Pancreas (tissue), 10 donors: ENCODE data around the gene CYYR1. TPM values are rescaled to one million over a fixed set of nuclear protein-coding genes. Genes with fewer than 3 reads are reported as not detected.

ENCODE experiments used
- ATAC-seq, 4 donors: fragments of 200-7000 bp; cut with Tn5 transposase; one replicate each; pipeline versions ENCODE4 v1.8.0 to v1.9.1; 2020; ENCODE audit warnings: mild to moderate bottlenecking in 4 of 4, moderate library complexity in 4 of 4
- DNase-seq, 6 donors: peaks; one replicate each; pipeline ENCODE4 v3.0.0-alpha.2; 2020
- FAIRE-seq: peaks from 2 replicates; lab custom pipeline; 2012; peaks lifted over from hg19 to GRCh38; lab: Jason Lieb, UNC
- H3K27ac ChIP-seq, 4 donors: fragments of 200-600 bp; sonication (generic); 1 replicate in 3 of 4; 2 replicates in 1 of 4; pipeline versions ENCODE4 v1.5.0 to v1.8.0; 2020
- H3K27me3 ChIP-seq, 4 donors: fragments of 200-600 bp; one replicate each; pipeline ENCODE4 v1.8.0; 2021
- H3K36me3 ChIP-seq, 3 donors: fragments of 200-600 bp; sonication (generic) in 1 of 3; one replicate each; pipeline versions ENCODE4 v1.5.0 to v1.8.0; 2020 to 2021
- H3K4me1 ChIP-seq, 3 donors: fragments of 200-600 bp; one replicate each; pipeline ENCODE4 v1.8.0; 2021
- H3K4me3 ChIP-seq, 4 donors: fragments of 200-600 bp; sonication (generic) in 2 of 4; one replicate each; pipeline versions ENCODE4 v1.5.0 to v1.8.0; 2020 to 2021
- H3K9me3 ChIP-seq, 4 donors: fragments of 200-600 bp; one replicate each; pipeline ENCODE4 v1.8.0; 2021
- WGBS, 2 donors: extraction: QIAGEN DNeasy Blood & Tissue Kit; methylation state at CpG; one replicate each; pipeline ENCODE4 v1.1.7; 2013; 5-methylcytosine and 5-hydroxymethylcytosine counted together
- intact Hi-C, 3 donors: fragments of 100-400 bp; cut with DNase I; formaldehyde crosslinking; loops; one replicate each; pipeline versions ENCODE4 v1.11.1 to v1.14.2; 2022
- polyA plus RNA-seq, 2 donors: library from polyadenylated mRNA; stranded (reverse); fragments of 200-250 nt; gene quantifications; one replicate each; pipeline ENCODE4 v1.2.3, GENCODE V29; 2013
- total RNA-seq, 6 donors: library from RNA; stranded (reverse); fragmentation: NEBNext Ultra II Directional in 4 of 6; extraction: Animal tissue kit (Norgen Biotek cat#: 25700) in 4 of 6; gene quantifications; one replicate each; pipeline versions ENCODE4 v1.2.1 to v1.2.4, GENCODE V29; 2021 to 2023
- TF ChIP-seq, protein P1 (sequence below), 4 donors: fragments of 200-600 bp; sonication (generic) in 3 of 4; IDR thresholded peaks; one replicate each; pipeline versions ENCODE4 v1.5.0 to v1.8.0; 2021; ENCODE audit warnings: antibody characterized with exemption in 4 of 4
- donor health status: healthy with polysubstance abuse.
- donor health status: DM: no; HTN: no; CAD: no; lungs with moderate emphysema.
- donor health status: DM: no; HTN: no; CAD: no.
- donor health status: control.
- donor health status: control.
- donor health status: Bipolar disorder and iron deficiency.
- donor health status: DM: yes; HTN: yes; CAD: no.
- donor health status: DM: no; HTN: no; CAD: no.
- donor health status: DM: no; HTN: no; CAD: no.
- donor health status: DM: yes; HTN: yes; CAD: no.

Gene CYYR1
- total and polyA plus RNA-seq, 8 donors: 2.2 to 8.1 (median 4.0) TPM

DNA sequence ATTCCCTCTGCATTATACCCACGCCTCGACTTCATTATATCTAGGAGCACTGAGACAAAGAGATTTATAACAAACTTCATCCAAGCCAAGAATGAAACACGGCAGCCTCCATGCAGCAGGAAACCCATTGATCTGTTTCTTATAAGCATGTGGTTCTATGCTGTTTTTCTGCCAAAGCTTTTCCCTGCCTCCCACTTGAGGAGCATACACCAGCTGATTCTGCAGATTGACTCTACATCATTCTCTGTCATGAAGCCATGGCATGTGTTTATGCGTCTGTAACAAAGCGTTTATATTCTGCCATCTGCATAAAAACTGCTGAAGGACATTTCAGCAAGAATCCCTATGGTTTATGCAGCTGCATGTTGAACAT, 102.0 kb downstream of the CYYR1 start:
- Histone ChIP-seq H3K9me3 (no peaks in the 10 kb centered on the region), H3K4me3 (no peak overlapping the region), H3K36me3 (no peaks in the 10 kb centered on the region), H3K27ac (no peak overlapping the region), H3K4me1 (no peaks in the 10 kb centered on the region), H3K27me3 (no peaks in the 10 kb centered on the region)
- TF ChIP-seq, protein P1, sequence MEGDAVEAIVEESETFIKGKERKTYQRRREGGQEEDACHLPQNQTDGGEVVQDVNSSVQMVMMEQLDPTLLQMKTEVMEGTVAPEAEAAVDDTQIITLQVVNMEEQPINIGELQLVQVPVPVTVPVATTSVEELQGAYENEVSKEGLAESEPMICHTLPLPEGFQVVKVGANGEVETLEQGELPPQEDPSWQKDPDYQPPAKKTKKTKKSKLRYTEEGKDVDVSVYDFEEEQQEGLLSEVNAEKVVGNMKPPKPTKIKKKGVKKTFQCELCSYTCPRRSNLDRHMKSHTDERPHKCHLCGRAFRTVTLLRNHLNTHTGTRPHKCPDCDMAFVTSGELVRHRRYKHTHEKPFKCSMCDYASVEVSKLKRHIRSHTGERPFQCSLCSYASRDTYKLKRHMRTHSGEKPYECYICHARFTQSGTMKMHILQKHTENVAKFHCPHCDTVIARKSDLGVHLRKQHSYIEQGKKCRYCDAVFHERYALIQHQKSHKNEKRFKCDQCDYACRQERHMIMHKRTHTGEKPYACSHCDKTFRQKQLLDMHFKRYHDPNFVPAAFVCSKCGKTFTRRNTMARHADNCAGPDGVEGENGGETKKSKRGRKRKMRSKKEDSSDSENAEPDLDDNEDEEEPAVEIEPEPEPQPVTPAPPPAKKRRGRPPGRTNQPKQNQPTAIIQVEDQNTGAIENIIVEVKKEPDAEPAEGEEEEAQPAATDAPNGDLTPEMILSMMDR (IDR thresholded peaks at IDR 0.05): no peak
- WGBS, 2 donors: 71 to 85% methylated on average over 5 of the region's 5 CpGs
- FAIRE-seq (no peak), ATAC-seq (no peak), DNase-seq (no peak)
- intact Hi-C loops: no loop called here

DNA sequence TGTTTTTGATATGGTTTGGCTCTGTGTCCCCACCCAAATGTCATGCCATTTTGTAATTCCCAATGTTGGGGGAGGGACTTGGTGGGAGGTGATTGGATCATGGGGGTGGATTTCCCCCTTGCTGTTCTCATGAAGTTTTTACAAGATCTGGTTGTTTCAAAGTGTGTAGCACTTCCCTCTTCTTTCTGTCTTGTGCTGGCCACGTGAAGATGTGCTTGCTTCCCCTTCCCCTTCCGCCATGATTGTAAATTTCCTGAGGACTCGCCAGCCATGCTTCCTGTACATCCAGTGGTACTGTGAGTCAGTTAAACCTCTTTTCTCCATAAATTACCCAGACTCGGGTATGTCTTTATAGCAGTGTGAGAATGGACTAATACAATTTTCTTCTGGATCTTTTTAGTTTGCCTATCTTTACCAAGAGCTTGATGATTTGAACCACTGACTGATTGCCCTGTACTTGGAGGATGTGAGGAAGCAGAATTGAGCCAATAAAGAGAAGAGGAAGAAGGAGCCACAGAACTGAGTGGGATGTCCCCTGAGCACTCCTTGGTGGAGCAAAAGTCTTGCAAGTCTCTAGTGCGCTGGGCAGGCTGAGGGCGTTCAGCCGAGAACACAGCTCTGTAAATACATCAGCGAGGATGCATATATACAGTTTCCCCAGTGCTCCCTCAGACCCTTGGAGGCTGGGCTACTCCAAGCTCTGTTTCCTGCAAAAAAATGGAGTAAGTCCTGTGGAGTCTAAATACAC, 102.6 kb downstream of the CYYR1 start:
- no peaks in the 10 kb centered on the region for H3K9me3 ChIP-seq
- intact Hi-C loops: no loop called here
- H3K4me1 ChIP-seq: no peaks in the 10 kb centered on the region
- FAIRE-seq (no peak), ATAC-seq (no peak), DNase-seq (no peak)
- TF ChIP-seq, protein P1 (IDR thresholded peaks at IDR 0.05): no peak
- 75 to 87% methylated on average over 8 of the region's 8 CpGs for WGBS, 2 donors
- H3K36me3 ChIP-seq: no peaks in the 10 kb centered on the region
- no peak overlapping the region for H3K4me3 ChIP-seq
- H3K27me3 ChIP-seq: no peaks in the 10 kb centered on the region
- H3K27ac ChIP-seq: no peak overlapping the region

DNA sequence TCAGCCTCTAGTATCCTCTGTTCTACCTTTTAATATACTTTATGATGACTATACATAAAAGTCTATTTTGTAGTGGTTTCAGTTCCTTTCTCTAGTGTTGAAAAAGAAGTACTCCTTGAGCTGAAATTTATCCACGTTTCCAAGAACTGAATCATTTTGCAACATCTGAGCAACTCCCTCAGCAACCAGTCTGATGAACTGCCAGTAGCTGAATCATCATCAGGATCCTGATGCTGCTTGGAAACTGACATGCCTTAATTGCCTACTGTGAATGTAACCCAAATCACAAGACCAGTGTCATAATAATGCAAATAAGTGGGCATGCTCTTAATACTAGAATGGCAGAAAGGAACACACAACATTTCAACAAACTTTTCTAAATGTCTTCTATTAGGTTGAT, 103.3 kb downstream of the CYYR1 start:
- intact Hi-C loops: no loop called here
- H3K9me3 ChIP-seq: no peaks in the 10 kb centered on the region
- H3K27me3 ChIP-seq: no peaks in the 10 kb centered on the region
- ATAC-seq (peak in 2 of 4 donors; percentile 52 to 72), FAIRE-seq (no peak), DNase-seq (no peak)
- TF ChIP-seq, protein P1 (IDR thresholded peaks at IDR 0.05): no peak
- H3K4me3 ChIP-seq: no peak overlapping the region
- H3K36me3 ChIP-seq: no peaks in the 10 kb centered on the region
- no peaks in the 10 kb centered on the region for H3K4me1 ChIP-seq
- H3K27ac ChIP-seq: no peak overlapping the region
- 27 to 44% methylated on average over 1 of the region's 1 CpG for WGBS, 2 donors

DNA sequence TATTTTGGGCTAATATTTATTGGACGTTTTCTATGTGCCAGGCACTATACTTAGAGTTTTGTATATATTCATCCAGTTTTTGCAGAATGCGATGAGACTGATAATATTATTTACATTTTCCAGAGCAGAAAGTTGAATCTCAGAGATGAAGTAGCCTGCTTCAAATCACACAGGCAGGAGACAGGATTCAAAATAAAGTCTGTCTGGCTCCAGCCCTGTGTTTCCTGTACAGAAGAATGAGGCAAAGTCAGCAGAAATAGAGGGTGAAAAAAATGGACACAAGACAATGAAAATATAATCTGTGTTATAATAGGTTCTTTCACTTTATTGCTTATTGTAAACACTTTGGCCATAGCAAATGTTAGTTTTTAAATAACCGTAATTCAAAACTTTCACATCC, 107.2 kb downstream of the CYYR1 start:
- no peak for DNase-seq
- H3K4me3 ChIP-seq: no peak overlapping the region
- H3K27ac ChIP-seq: no peak overlapping the region
- no peak for FAIRE-seq
- H3K4me1 ChIP-seq: no peaks in the 10 kb centered on the region
- no peaks in the 10 kb centered on the region for H3K36me3 ChIP-seq
- no peak for ATAC-seq
- TF ChIP-seq, protein P1 (IDR thresholded peaks at IDR 0.05): no peak
- intact Hi-C loops: no loop called here
- no peaks in the 10 kb centered on the region for H3K27me3 ChIP-seq
- H3K9me3 ChIP-seq: no peaks in the 10 kb centered on the region
- WGBS, 2 donors: 43 to 62% methylated on average over 3 of the region's 3 CpGs

DNA sequence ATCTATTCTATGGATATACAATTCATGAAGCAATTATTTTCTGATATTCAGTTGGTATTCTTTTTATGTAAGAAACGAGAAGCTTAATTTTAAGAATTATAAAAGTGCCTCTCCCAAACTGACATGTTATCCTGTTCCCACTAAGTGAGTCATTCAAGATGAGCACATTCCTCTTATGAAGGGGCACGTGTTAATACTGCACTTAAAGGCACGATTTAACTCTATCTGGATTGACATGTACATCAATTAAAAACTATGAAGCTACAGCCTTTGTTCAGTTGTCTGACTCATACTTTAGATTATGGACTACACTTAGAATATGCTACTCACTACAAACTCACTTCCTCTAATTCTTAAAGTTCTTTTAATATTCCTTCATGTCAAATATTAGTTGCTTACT, 111.6 kb downstream of the CYYR1 start:
- intact Hi-C loops: no loop called here
- no peak for FAIRE-seq
- no peaks in the 10 kb centered on the region for H3K27me3 ChIP-seq

More for the DNA sequence above, 111.6 kb downstream of the CYYR1 start:
- Histone ChIP-seq H3K27ac (no peak overlapping the region), H3K4me1 (no peaks in the 10 kb centered on the region), H3K9me3 (no peaks in the 10 kb centered on the region), H3K36me3 (no peaks in the 10 kb centered on the region), H3K4me3 (no peak overlapping the region)
- no peak for DNase-seq
- ATAC-seq: no peak
- TF ChIP-seq, protein P1 (IDR thresholded peaks at IDR 0.05): no peak
- WGBS, 2 donors: 39 to 45% methylated on average over 3 of the region's 3 CpGs
